ENCODE data around the gene CXCL8.

DNA sequence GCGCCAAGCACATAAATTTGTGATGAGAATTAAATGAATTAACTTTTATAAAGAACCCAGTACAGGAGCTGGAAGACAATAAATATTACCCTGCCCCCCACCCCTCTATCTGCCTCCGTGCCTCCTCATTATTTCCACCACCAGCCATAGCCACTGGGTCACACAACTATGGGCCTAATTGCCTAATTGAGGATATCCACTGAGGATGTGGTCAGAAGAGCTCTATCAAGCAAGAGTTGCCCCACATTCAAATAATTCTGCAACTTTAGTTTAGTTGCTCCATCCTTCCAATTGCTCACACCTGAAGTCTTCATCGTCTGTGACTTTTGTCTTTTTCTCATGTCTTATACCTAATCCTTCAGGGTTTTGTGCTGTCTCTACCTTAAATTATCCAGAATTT, 9.5 kb upstream of the CXCL8 start:
- TF ChIP-seq, protein P1, sequence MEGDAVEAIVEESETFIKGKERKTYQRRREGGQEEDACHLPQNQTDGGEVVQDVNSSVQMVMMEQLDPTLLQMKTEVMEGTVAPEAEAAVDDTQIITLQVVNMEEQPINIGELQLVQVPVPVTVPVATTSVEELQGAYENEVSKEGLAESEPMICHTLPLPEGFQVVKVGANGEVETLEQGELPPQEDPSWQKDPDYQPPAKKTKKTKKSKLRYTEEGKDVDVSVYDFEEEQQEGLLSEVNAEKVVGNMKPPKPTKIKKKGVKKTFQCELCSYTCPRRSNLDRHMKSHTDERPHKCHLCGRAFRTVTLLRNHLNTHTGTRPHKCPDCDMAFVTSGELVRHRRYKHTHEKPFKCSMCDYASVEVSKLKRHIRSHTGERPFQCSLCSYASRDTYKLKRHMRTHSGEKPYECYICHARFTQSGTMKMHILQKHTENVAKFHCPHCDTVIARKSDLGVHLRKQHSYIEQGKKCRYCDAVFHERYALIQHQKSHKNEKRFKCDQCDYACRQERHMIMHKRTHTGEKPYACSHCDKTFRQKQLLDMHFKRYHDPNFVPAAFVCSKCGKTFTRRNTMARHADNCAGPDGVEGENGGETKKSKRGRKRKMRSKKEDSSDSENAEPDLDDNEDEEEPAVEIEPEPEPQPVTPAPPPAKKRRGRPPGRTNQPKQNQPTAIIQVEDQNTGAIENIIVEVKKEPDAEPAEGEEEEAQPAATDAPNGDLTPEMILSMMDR (IDR thresholded peaks at IDR 0.05) = no peak
- no peak for TF ChIP-seq POLR2A (IDR thresholded peaks at IDR 0.05)
